SH-SY5Y (cell line): ENCODE data around the gene TMEM98.

Experiments
- GATA2 ChIP-seq: IDR thresholded peaks from 2 replicates; pipeline ENCODE4 v1.6.1; 2011; ENCODE audit warnings: mild to moderate bottlenecking, low read depth, low read length
- GATA3 ChIP-seq: IDR thresholded peaks from 2 replicates; pipeline ENCODE4 v1.6.1; 2011; ENCODE audit warnings: low read depth, mild to moderate bottlenecking, low read length, moderate library complexity

DNA sequence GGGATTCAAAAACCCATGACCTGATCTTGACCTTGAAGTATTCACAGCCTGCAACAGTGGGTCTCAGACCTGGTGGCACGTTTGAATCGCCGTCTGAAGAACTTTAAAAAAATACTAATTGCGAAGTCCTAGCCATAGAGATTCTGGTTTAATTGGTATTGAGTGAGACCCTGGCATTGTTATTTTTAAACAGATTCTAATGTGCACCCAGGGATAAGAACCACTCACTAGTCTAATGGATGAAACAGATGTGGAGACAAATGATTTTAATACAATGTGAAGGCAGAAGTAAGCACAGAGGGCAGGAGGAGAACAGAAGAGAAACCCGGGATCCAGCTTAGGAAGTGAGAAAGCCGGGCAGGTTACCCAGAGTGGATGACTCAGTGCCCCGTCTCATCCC, 21.2 kb downstream of the TMEM98 start:
- TF ChIP-seq GATA2 (no peak), GATA3 (no peak)
